Measurements from ENCODE around the gene LYSET.

- TF ChIP-seq CTCF (IDR thresholded peaks at IDR 0.05) = no peak
- no peak for TF ChIP-seq EZH2phosphoT487 (IDR thresholded peaks at IDR 0.05)
- no peak for TF ChIP-seq EZH2 (IDR thresholded peaks at IDR 0.05)
Measured at GRCh38 chr14:93173943-93174395, 11.1 kb upstream of the LYSET start.

Data from neural progenitor cell (in vitro differentiated cells).